Ascending aorta (tissue), 2 donors: ENCODE results near the gene PRSS12. TPM values are rescaled to one million over a fixed set of nuclear protein-coding genes. Genes with fewer than 3 reads are reported as not detected.

Experiments
- DNase-seq, 2 donors: peaks; one replicate each; pipeline ENCODE4 v3.0.0-alpha.2; 2019; ENCODE audit warnings: low spot score in 2 of 2
- H3K27ac ChIP-seq, 2 donors: fragments of 200-600 bp; sonication (generic); one replicate each; pipeline ENCODE4 v1.5.1; 2016 to 2017; ENCODE audit warnings: mild to moderate bottlenecking in 1 of 2
- H3K27me3 ChIP-seq: fragments of 200-600 bp; sonication (generic); one replicate; pipeline ENCODE4 v1.5.1; 2017
- H3K36me3 ChIP-seq, 2 donors: fragments of 200-600 bp; sonication (generic); one replicate each; pipeline ENCODE4 v1.5.1; 2016
- H3K4me1 ChIP-seq, 2 donors: fragments of 200-600 bp; sonication (generic); one replicate each; pipeline ENCODE4 v1.5.1; 2016 to 2017; ENCODE audit warnings: mild to moderate bottlenecking in 1 of 2
- H3K4me3 ChIP-seq, 2 donors: fragments of 200-600 bp; sonication (generic); one replicate each; pipeline ENCODE4 v1.5.1; 2016 to 2017; ENCODE audit warnings: mild to moderate bottlenecking in 1 of 2
- H3K9me3 ChIP-seq, 2 donors: fragments of 200-600 bp; sonication (generic); one replicate each; pipeline ENCODE4 v1.5.1; 2016
- CTCF ChIP-seq, 3 experiments: fragments of 200-600 bp in 2 of 3; fragments of 450-650 bp in 1 of 3; sonication (generic) in 2 of 3; IDR thresholded peaks; one replicate each; pipeline ENCODE4 v1.5.1; 2016 to 2019; ENCODE audit warnings: antibody characterized with exemption in 3 of 3, mild to moderate bottlenecking in 1 of 3, moderate library complexity in 1 of 3
- intact Hi-C: fragments of 100-400 bp; cut with DNase I; formaldehyde crosslinking; loops from one replicate; pipeline ENCODE4 v1.15.1; 2023
- total RNA-seq: library from RNA; depleted of rRNA; stranded (reverse); fragments of >200 nt; gene quantifications from one replicate; pipeline ENCODE4 v1.1.0, GENCODE V29; 2016

Gene PRSS12
- total RNA-seq, 1 donor from 2014 or later = not detected

- no peaks in the 10 kb centered on the region for H3K9me3 ChIP-seq
- no peak for TF ChIP-seq CTCF (IDR thresholded peaks at IDR 0.05)
- peaks cover 12% of the 10 kb centered on the region for H3K27me3 ChIP-seq
- no peak overlapping the region for H3K4me3 ChIP-seq
- no peak overlapping the region for H3K27ac ChIP-seq
- intact Hi-C loops = no loop called here
- H3K4me1 ChIP-seq = peaks cover 8 to 12% of the 10 kb centered on the region in 2 donors
- DNase-seq = no peak
- H3K36me3 ChIP-seq = no peaks in the 10 kb centered on the region
Observed at GRCh38 chr4:118354913-118355312, 2.1 kb upstream of the PRSS12 start.

GRCh38 chr4:118353534-118354030, 779 bp upstream of the PRSS12 start:
- H3K27ac ChIP-seq = no peak overlapping the region
- peak overlapping the region; percentile 63 to 69 for H3K4me3 ChIP-seq
- no peak for DNase-seq
- no peaks in the 10 kb centered on the region for H3K9me3 ChIP-seq
- H3K27me3 ChIP-seq = peaks cover 12% of the 10 kb centered on the region
- no peak for TF ChIP-seq CTCF (IDR thresholded peaks at IDR 0.05)
- intact Hi-C loops = no loop called here
- peaks cover 8 to 12% of the 10 kb centered on the region in 2 donors for H3K4me1 ChIP-seq
- no peaks in the 10 kb centered on the region for H3K36me3 ChIP-seq

- no peak for TF ChIP-seq CTCF (IDR thresholded peaks at IDR 0.05)
- no peak for DNase-seq
- Histone ChIP-seq H3K36me3 (no peaks in the 10 kb centered on the region), H3K4me3 (peak overlapping the region; percentile 63 to 69), H3K9me3 (no peaks in the 10 kb centered on the region), H3K27ac (no peak overlapping the region), H3K27me3 (peaks cover 12% of the 10 kb centered on the region), H3K4me1 (peaks cover 8 to 12% of the 10 kb centered on the region in 2 donors)
- intact Hi-C loops = no loop called here
Observed at GRCh38 chr4:118351851-118352827, 664 bp downstream of the PRSS12 start.

- H3K27me3 ChIP-seq = peaks cover 12% of the 10 kb centered on the region
- H3K9me3 ChIP-seq = no peaks in the 10 kb centered on the region
- intact Hi-C loops = no loop called here
- TF ChIP-seq CTCF (IDR thresholded peaks at IDR 0.05) = no peak
- no peak for DNase-seq
- H3K4me1 ChIP-seq = peaks cover 8 to 12% of the 10 kb centered on the region in 2 donors
- H3K4me3 ChIP-seq = no peak overlapping the region
- no peak overlapping the region for H3K27ac ChIP-seq
- no peaks in the 10 kb centered on the region for H3K36me3 ChIP-seq
Observed at GRCh38 chr4:118350961-118351360, 1.8 kb downstream of the PRSS12 start.

GRCh38 chr4:118348886-118349285, 3.9 kb downstream of the PRSS12 start:
- H3K4me3 ChIP-seq = no peak overlapping the region
- H3K36me3 ChIP-seq = no peaks in the 10 kb centered on the region
- intact Hi-C loops = no loop called here
- no peak for DNase-seq
- no peak overlapping the region for H3K27ac ChIP-seq
- no peaks in the 10 kb centered on the region for H3K9me3 ChIP-seq
- TF ChIP-seq CTCF (IDR thresholded peaks at IDR 0.05) = no peak
- H3K27me3 ChIP-seq = peaks cover 9% of the 10 kb centered on the region
- H3K4me1 ChIP-seq = peaks cover 8 to 12% of the 10 kb centered on the region in 2 donors
